Measurements from ENCODE around the gene CCDC183. TPM values are rescaled to one million over a fixed set of nuclear protein-coding genes. Genes with fewer than 3 reads are reported as not detected.
A peak's percentile ranks its signal among the peaks of the same experiment; 100 is the strongest.
"Not testable (repeated sequence)": the region's sequence is repeated elsewhere in the genome, so short reads cannot be mapped to it uniquely, and the experiment has no call there.

Gene CCDC183
- total and polyA plus RNA-seq, 9 donors, result 0.47 to 11.8 (median 5.7) TPM

DNA sequence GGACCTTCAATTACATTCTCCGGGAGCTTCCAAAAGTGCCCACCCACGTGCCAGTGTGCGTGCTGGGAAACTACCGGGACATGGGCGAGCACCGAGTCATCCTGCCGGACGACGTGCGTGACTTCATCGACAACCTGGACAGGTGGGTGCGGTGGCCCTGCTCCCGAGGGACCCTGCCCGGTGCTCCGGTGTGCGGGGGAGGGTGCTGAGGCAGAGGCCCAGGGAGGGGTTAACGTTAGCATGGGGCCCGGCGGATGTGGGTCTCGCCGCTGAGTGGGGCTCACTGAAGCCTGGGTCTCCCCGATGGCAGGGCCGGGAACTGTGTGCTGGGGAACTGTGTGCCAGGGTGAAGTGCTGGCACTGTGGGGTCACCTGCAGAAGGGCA, 35.6 kb downstream of the CCDC183 start:
- Histone ChIP-seq H3K27me3 (no peaks in the 10 kb centered on the region), H3K4me1 (ENCODE audit: insufficient read depth) (no peaks in the 10 kb centered on the region), H3K36me3 (no peaks in the 10 kb centered on the region), H3K27ac (no peak overlapping the region), H3K9me3 (no peaks in the 10 kb centered on the region), H3K4me3 (no peak overlapping the region)
- intact Hi-C loops (cut with DNase I), result no loop called here
- TF ChIP-seq, protein P1, sequence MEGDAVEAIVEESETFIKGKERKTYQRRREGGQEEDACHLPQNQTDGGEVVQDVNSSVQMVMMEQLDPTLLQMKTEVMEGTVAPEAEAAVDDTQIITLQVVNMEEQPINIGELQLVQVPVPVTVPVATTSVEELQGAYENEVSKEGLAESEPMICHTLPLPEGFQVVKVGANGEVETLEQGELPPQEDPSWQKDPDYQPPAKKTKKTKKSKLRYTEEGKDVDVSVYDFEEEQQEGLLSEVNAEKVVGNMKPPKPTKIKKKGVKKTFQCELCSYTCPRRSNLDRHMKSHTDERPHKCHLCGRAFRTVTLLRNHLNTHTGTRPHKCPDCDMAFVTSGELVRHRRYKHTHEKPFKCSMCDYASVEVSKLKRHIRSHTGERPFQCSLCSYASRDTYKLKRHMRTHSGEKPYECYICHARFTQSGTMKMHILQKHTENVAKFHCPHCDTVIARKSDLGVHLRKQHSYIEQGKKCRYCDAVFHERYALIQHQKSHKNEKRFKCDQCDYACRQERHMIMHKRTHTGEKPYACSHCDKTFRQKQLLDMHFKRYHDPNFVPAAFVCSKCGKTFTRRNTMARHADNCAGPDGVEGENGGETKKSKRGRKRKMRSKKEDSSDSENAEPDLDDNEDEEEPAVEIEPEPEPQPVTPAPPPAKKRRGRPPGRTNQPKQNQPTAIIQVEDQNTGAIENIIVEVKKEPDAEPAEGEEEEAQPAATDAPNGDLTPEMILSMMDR (IDR thresholded peaks at IDR 0.05), result no peak
- TF ChIP-seq POLR2A (IDR thresholded peaks at IDR 0.05), result no peak
- TF ChIP-seq EP300 (IDR thresholded peaks at IDR 0.05), result no peak
- 82 to 87% (median 85%) methylated on average over 20 to 23 of the region's 23 CpGs for WGBS, 3 donors
- DNase-seq, result peak in 3 of 5 donors; percentile 9 to 28 (median 22)

DNA sequence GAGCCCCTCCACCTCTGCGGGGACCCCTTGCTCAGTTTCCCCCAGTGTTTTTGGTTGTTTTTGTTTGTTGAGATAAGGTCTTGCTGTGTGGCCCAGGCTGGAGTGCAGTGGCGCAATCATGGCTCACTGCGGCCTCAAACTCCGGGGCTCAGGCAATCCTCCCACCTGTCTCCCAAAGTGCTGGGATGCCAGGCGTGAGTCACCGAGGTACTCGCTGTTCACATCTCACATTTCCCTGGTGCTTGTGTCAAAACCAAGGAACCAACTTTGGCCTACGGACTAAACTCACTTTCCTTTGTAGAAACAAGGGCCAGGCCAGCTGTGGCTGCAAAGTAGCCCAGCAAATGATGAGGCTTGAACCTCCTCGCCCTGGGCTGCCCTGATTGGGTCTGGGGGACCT, 36.4 kb downstream of the CCDC183 start:
- H3K36me3 ChIP-seq, result no peaks in the 10 kb centered on the region
- WGBS, 3 donors, result 74 to 86% (median 82%) methylated on average over 9 of the region's 9 CpGs

DNA sequence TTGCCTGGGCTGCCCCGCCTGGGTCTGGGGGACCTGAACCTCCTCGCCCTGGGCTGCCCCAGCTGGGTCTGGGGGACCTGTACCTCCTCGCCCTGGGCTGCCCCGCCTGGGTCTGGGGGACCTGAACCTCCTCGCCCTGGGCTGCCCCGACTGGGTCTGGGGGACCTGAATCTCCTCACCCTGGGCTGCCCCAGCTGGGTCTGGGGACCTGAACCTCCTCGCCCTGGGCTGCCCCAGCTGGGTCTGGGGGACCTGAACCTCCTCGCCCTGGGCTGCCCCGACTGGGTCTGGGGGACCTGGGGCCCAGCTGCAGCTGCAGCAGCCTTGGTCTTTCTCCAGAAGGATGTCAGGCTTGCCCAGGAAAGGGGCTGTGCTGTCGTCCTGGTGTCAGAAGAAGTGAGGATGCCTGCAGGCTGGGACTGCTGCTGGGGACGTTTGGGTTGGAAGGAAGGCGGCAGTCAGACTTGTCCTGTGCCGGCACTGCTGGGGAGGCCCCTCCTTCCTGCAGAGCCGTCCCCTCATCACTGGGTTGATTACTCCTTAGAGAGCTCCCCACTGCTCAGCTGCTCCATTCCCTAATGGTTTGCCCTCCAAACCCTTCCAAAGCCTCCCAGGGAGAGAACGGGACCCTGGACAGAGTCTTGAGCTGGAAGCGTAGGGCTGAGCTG, 37.4 kb downstream of the CCDC183 start:
- H3K4me1 ChIP-seq (ENCODE audit: insufficient read depth); H3K27me3 ChIP-seq; H3K4me3 ChIP-seq; H3K9me3 ChIP-seq; DNase-seq; H3K36me3 ChIP-seq; intact Hi-C loops (cut with DNase I); H3K27ac ChIP-seq: not testable (repeated sequence)
- 80 to 84% (median 83%) methylated on average over 7 to 16 of the region's 16 CpGs for WGBS, 3 donors

More for the DNA sequence above, 36.4 kb downstream of the CCDC183 start:
- Histone ChIP-seq H3K27ac (no peak overlapping the region), H3K27me3 (no peaks in the 10 kb centered on the region), H3K4me1 (ENCODE audit: insufficient read depth) (no peaks in the 10 kb centered on the region), H3K4me3 (no peak overlapping the region), H3K9me3 (no peaks in the 10 kb centered on the region)
- intact Hi-C loops (cut with DNase I), result no loop called here
- no peak for DNase-seq
- TF ChIP-seq EP300 (IDR thresholded peaks at IDR 0.05), result no peak
- no peak for TF ChIP-seq POLR2A (IDR thresholded peaks at IDR 0.05)
- TF ChIP-seq, protein P1 (IDR thresholded peaks at IDR 0.05), result no peak

DNA sequence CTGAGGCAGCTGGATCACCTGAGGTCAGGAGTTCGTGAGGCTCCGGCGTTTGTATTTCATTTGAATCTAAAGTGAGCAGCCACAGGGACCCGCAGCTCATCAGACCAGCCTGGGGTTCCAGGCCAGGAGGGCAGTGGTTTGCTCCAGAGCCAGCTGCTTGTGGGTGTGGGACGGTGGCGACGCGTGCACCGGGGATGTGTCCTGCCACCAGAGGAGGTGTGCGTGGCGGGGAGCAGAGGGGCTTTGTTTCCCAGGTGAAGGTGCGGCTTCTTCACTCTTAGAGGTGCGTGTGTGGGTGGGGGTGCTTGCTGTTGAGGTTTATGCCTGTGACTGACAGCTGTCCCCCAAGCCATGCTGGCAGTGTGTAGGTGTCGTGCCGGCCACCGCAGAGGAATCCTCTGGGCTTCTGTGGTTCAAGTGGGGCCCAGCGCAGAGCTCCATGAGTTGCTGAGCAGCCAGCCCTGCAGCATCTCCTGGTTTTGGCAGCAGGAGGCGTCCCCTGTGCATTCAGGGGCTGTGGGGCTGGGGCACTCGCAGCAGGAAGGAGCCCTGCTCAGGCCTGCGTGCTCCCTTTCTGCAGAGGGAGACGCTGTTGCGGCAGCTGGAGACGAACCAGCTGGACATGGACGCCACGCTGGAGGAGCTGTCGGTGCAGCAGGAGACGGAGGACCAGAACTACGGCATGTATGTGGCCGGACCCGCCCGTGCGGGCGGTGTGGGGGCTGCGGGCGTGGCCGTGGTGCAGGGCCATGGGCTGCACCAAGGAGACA, 39.2 kb downstream of the CCDC183 start:
- Histone ChIP-seq H3K4me1 (ENCODE audit: insufficient read depth) (no peaks in the 10 kb centered on the region), H3K36me3 (no peaks in the 10 kb centered on the region), H3K4me3 (no peak overlapping the region), H3K27ac (no peak overlapping the region), H3K9me3 (no peaks in the 10 kb centered on the region), H3K27me3 (no peaks in the 10 kb centered on the region)
- intact Hi-C loops (cut with DNase I), result no loop called here
- WGBS, 3 donors, result 91 to 93% (median 93%) methylated on average over 32 to 36 of the region's 36 CpGs
- no peak for TF ChIP-seq POLR2A (IDR thresholded peaks at IDR 0.05)
- TF ChIP-seq EP300 (IDR thresholded peaks at IDR 0.05), result no peak
- TF ChIP-seq, protein P1 (IDR thresholded peaks at IDR 0.05), result no peak
- DNase-seq, result peak in 1 of 5 donors; percentile 25
